Putamen (tissue), 1 donor: ENCODE results near the gene KCNG2.
"Not testable (repeated sequence)": the region's sequence is repeated elsewhere in the genome, so short reads cannot be mapped to it uniquely, and the experiment has no call there.

Experiments
- DNase-seq: peaks from one replicate; pipeline ENCODE4 v3.0.0-alpha.2; 2016; ENCODE audit warnings: low spot score

Gene KCNG2

GRCh38 chr18:79797518-79798345 lies at the start of gene KCNG2:
Gene KCNG2 (plus strand): TSS chr18:79797938. CDS start chr18:79863668, 65,730 bp downstream.
- DNase-seq, result no peak

GRCh38 chr18:79748321-79749180 lies 49.2 kb upstream of the KCNG2 start:
- no peak for DNase-seq

GRCh38 chr18:79749251-79750191 lies 48.2 kb upstream of the KCNG2 start:
- peak; percentile 65 for DNase-seq

GRCh38 chr18:79750980-79751571 lies 46.7 kb upstream of the KCNG2 start:
- DNase-seq, result peak; percentile 42

GRCh38 chr18:79751918-79752578 lies 45.7 kb upstream of the KCNG2 start:
- DNase-seq, result not testable (repeated sequence)

- not testable (repeated sequence) for DNase-seq
Observed at GRCh38 chr18:79752946-79753345, 44.8 kb upstream of the KCNG2 start.

- no peak for DNase-seq
Observed at GRCh38 chr18:79753391-79753851, 44.3 kb upstream of the KCNG2 start.

- DNase-seq, result peak; percentile 31
Observed at GRCh38 chr18:79754022-79754761, 43.5 kb upstream of the KCNG2 start.

GRCh38 chr18:79754831-79755351 lies 42.8 kb upstream of the KCNG2 start:
- DNase-seq, result no peak

- no peak for DNase-seq
Observed at GRCh38 chr18:79755496-79756142, 42.1 kb upstream of the KCNG2 start.

- no peak for DNase-seq
Observed at GRCh38 chr18:79756143-79756500, 41.6 kb upstream of the KCNG2 start.

GRCh38 chr18:79756826-79757225 lies 40.9 kb upstream of the KCNG2 start:
- DNase-seq, result no peak

GRCh38 chr18:79760348-79760747 lies 37.4 kb upstream of the KCNG2 start:
- DNase-seq, result no peak

GRCh38 chr18:79760881-79761280 lies 36.9 kb upstream of the KCNG2 start:
- no peak for DNase-seq

GRCh38 chr18:79763407-79763806 lies 34.3 kb upstream of the KCNG2 start:
- no peak for DNase-seq

- no peak for DNase-seq
Observed at GRCh38 chr18:79764131-79764530, 33.6 kb upstream of the KCNG2 start.

GRCh38 chr18:79765491-79766245 lies 32.1 kb upstream of the KCNG2 start:
- no peak for DNase-seq

GRCh38 chr18:79766308-79766707 lies 31.4 kb upstream of the KCNG2 start:
- DNase-seq, result no peak

- no peak for DNase-seq
Observed at GRCh38 chr18:79768745-79769144, 29.0 kb upstream of the KCNG2 start.
